Activated CD4-positive, alpha-beta T cell treated with anti-CD3 and anti-CD28 coated beads, Interleukin-2, Interleukin-6, amounts not matched to agents 100 ng/mL and 50 ng/mL, durations not matched to agents 16 hours and 8 hours (primary cell): ENCODE measurements around the gene WRAP53.

Source experiments
- DNase-seq: peaks from one replicate; pipeline ENCODE4 v3.0.0-alpha.2; 2020

The WRAP53 gene

DNA sequence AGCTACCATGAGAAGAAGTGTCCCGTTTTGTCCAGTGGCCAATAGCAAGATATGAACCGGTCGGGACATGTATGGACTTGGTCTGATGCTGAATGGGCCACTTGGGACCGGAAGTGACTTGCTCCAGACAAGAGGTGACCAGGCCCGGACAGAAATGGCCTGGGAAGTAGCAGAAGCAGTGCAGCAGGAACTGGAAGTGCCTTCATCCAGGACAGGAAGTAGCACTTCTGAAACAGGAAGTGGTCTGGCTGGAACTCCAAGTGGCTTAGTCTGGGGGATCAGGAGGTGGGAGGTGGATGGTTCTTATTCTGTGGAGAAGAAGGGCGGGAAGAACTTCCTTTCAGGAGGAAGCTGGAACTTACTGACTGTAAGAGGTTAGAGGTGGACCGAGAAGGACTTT, 22.0 kb downstream of the WRAP53 start:
- DNase-seq: no peak

DNA sequence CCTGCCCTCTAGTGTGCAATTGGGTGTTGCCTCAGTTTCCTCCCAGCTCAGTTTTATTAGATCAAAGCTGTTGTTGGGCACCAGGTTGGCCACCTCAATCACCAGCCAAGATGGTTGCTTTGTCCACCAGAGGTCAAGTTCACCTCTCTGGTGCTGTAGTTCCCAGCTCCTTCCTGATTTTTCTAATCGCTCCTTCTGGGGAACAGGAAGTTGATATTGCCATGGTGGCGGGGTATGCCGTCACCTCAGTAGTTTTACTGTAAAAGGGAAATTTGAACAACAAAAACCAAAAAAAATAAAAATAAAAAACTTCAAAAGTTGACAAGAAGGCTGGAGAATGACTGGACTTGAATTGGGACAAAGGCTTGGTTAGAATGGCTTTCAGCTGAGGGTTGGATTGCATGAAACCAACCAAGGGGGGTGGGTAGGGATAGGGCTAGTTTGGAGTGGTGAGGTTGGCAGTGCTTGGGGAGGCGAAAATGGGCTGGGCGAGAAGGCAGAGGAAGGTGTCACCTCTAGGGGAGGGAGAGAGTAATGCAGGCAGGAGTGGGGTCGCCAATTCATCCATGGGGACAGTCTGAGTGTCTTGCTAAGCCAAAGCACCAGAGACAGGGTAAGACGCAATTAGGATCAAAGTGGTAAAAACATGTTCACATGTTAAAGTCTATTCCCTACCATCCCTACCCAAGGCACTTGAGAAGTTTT, 22.9 kb downstream of the WRAP53 start:
- DNase-seq: no peak

- no peak for DNase-seq
Measured at GRCh38 chr17:7712111-7712771, 24.0 kb downstream of the WRAP53 start.

DNA sequence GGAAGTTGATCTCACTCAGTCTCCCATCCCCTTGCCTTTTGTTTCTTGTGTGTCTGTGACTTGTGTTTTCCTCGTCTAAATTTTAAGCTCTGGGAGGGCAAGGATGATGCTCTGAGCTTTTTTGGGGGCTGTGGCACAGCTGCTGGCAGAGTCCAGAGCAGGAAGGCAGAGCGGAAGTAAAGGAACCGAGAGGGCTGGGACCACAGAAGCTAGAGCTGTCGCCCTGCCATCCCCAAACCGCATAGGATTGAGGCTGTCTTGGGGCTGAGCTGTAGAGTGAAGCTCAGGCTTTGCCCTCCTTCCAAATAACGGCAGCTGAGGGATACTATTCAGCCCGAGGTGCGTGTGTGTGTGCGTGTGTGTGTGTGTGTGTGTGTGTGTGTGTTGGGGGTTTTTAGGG, 25.5 kb downstream of the WRAP53 start:
- DNase-seq: no peak

DNA sequence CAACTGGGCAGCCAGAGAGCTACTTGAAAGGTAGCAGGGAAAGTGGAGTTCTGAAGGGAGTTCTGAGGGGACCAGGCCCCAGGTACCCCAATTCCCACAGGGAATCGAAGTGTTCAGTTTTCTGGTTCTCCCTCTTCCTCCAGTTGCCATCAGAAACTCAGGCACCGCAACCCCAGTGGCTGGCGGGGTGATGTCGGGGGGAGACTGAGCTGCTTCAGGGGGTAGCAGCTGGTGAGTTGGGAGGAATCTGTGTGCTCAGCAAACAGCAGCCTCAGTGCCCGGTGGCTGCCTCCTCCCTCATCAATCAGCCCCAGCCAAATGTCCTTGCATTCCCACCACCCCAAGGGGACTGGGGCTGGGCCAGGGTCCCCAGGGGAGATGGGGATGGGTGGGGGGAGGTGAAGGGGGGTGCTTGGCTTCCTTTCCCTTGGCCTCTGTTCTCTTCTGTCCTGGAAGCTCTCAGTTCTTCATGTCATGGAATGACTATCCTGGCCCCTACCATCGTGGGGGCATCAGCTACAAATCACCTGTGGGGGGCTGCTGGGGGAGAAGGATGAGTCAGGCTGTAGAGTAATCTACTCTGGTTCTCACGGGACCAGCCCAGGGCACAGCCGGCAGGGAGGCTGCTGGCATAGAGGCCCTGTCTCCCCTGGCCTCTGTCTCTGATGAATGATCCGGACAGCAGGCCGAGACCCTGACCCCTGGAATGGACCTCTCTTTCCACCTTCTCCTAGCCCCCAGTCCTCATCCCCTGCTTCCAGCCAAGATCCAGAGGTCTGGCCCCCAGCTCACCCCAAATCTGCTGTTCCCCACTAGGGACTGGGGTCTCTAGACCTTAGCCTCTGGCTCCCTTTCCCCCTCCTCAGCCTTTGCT, 26.7 kb downstream of the WRAP53 start:
- no peak for DNase-seq

DNA sequence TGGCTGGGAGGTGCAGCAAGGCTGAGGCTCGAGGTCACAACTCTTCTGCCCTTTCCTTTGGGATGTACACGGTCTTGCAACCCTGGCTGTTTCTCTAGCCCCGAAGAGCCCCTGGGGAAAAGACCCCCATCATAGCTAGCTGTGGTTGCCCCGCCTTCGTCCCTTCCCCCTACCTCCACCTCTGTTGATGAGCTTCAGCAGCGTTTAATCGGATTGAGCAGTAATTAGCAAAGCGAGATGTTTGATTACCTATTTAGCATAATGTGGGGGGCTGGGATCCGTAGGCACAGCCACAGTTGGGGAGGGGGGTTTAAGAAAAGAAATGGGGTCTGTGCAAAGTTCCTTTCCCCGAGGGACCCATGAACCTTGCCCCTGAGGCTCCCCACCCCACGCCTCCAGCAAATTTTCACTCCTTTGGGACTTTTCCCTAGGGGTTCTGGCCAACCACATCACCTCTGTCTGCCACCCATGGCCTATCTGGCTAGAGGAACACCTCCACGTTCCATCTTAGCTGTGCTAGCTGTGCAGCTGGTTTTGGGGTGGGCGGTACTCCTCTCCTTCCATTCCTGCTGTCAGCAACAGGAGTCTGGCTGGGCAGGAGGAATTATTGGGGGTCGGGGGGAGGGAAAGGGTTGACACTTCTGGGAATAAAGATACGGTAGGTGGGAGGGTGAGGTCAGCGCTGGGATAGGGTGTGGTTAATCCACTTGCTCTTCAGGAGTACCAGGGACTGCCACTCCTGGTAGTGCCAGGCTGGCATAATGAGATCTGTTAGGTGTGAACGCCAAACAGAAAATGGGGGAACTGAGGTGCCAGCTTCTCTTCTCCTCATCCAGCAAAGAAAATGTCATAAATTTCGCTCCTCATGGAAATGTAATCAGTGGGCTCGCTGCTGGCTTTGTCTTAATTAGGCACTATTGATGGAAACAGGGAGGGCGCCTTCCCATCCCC, 27.9 kb downstream of the WRAP53 start:
- DNase-seq: no peak

DNA sequence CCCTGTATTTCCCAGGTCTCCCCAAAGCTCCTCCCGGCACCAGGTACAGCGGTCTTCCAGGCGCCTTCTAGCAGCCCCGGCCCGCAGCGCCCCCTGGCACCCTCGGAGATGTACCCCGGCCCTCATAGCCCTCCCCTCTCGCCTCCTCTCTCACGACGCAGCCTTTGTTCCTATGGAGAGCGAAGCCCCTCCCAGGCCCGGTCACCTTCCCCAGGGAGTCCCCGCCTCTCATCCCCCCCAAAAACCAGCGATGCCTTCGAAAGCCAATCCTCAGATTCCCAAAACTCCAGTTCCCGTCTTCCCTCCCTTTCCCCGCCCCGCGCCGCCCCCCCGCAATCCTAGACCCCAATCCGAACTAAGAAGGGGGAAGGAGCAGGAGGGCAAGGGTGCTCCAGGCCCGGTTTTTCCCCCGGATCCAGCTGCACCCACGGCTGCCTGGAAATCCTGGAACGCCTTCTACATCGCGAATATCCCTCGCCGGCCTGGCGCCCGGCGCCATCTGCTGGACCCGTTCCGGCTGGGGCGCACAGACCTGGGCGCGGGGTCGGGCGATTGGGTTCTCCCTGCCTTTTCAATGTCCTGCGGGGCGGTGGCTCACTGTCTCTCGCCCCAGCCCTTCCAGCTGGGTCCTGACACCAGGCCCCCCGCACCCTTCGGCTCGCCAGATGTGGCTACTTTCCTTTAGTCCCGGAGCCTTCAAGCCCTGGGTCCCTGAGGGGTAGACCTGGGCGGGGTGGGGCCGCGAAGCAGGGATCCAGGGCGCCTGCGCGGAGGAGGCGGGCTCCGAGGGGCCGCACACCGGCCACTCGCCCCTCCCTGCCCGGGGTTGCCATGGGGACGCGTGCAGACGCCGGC, 28.9 kb downstream of the WRAP53 start, which contains the start of gene DNAH2:
Gene DNAH2 (plus strand): TSS at position 844 of the 855 bp plus-strand sequence. CDS start 1,991 bp downstream, outside the sequence.
- peak; percentile 49 for DNase-seq

DNA sequence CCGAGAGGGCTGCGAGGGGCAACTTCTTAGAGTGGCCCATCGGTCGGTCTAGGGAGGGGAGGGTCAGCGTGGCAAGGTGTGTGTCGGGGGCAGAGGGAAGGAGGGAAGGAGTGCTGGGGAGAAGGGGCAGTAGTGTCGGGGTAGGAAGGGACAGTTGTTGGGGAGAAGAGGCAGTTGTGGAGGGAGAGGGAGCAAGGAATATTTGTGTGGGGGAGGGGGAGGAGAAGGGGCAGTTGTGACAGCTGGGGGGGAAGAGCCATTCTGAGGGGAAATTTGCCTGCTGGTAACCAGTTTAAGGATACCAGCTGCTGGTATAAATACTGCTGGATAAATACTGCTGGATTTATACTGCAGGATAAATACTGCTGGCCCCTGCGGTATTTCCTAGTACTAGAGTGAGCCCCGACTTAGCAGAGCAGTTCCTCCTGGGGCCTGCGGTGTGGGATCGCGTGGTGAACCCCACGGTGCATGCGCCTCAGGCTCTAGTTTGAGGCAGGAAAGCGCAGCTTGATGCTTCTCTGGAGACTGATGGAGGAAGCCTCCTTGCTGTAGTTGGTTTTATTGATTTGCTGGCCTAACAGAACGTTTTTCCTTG, 29.6 kb downstream of the WRAP53 start:
- peak; percentile 25 for DNase-seq

GRCh38 chr17:7719661-7720060, 31.4 kb downstream of the WRAP53 start:
- no peak for DNase-seq

- no peak for DNase-seq
Measured at GRCh38 chr17:7720125-7720524, 31.8 kb downstream of the WRAP53 start.

- no peak for DNase-seq
Measured at GRCh38 chr17:7721612-7722011, 33.3 kb downstream of the WRAP53 start.

GRCh38 chr17:7727886-7728285, 39.6 kb downstream of the WRAP53 start:
- DNase-seq: no peak

DNA sequence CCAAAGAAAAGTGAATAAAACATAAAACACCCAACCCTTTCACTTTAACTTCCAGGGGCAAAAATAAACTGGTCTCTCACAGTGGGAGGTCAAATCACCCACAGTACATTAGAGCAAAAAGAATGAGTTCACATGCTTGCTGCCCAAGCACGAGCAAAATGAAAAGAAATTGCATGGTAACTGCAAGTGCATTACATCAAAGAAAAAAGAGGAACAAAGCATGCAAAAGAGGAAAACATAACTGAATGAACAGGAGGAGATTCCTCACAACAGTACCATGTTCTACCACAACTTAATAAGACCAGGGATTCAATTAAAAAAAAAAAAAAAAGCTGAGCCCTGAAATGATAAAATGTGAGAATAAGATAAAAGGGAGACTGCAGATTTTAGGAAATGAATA, 41.5 kb downstream of the WRAP53 start:
- no peak for DNase-seq

DNA sequence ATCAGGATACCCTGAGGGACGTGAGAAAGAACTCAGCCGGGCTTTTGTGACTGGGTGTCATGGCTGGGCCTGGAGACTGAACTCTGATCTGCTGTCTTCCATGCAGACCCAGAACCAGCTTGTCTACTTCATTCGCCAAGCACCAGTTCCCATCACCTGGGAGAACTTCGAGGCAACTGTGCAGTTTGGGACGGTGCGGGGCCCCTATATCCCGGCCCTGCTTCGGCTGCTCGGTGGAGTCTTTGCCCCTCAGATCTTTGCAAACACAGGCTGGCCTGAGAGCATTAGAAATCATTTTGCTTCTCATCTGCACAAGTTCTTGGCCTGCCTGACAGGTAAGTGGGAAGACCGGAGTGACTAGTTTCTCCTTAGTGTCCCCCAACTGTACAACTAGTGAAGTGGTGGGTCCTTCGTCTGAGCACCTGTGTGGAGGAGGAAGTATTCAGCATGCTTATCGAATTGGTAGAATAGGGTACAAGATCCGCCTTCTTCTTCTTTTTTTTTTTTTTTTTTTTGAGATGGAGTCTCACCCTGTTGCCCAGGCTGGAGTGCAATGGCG, 44.8 kb downstream of the WRAP53 start:
- no peak for DNase-seq

DNA sequence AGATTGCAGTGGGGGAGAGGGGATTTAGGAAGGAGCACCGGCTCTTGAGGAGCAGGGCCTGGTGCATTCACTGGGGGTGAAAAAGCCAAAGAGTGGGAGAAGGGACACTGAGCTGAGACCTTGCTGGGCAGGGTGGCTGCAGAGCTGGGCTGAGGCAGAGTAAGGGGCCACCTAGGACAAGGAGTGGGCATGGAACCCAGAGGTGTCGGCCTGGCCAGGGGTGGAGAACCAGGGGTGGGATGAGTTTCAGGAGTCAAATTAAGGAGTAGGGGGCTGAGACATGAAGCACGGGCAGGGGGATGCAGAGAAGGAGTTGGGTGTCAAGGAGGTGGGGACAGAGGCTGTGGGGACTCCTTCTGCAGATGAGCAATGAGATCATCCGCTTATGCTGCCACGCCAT, 49.3 kb downstream of the WRAP53 start:
- DNase-seq: no peak

DNA sequence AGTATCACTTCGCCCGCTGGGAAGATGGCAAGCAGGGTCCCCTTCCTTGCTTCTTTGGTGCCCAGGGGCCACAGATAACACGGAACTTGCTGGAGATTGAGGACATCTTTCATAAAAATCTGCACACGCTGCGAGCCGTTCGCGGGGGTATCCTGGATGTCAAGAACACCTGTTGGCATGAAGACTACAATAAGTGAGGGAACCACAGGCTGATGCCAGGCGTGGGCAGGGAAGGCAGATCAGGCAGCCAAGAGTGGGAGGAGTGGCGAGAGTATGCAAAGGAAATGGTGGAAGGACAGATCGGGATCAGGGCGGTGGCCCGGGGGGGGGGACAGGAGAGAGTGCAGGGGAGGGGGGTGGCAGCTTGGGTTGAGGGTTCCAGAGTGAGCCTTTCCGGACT, 51.5 kb downstream of the WRAP53 start:
- DNase-seq: no peak

GRCh38 chr17:7740481-7741001, 52.3 kb downstream of the WRAP53 start:
- no peak for DNase-seq

- DNase-seq: no peak
Measured at GRCh38 chr17:7742729-7743128, 54.5 kb downstream of the WRAP53 start.

- DNase-seq: no peak
Measured at GRCh38 chr17:7744416-7744815, 56.1 kb downstream of the WRAP53 start.

GRCh38 chr17:7745748-7746470, 57.6 kb downstream of the WRAP53 start:
- no peak for DNase-seq
